OCI-LY3 (cell line): ENCODE results near the gene TOP3B.

ENCODE experiments used
- H2AFZ ChIP-seq: fragments of 200-600, 300-600 bp; shearing (Covaris generic); 2 replicates; pipeline ENCODE4 v1.6.0; 2014; ENCODE audit warnings: antibody characterized with exemption, low read depth, low read length
- H3K27ac ChIP-seq: fragments of 200-600, 300-600 bp; sonication (generic); 2 replicates; pipeline ENCODE4 v1.5.1; 2014; ENCODE audit warnings: mild to moderate bottlenecking, low read length, moderate library complexity, mixed read lengths
- H3K27me3 ChIP-seq: fragments of 200-600, 300-600 bp; sonication (generic); 2 replicates; pipeline ENCODE4 v1.6.1; 2014; ENCODE audit warnings: low read depth, low read length, mixed read lengths
- H3K36me3 ChIP-seq: fragments of 200-600, 300-600 bp; sonication (generic); replicated peaks from 2 replicates; pipeline ENCODE3; 2014; ENCODE audit warnings: low read depth, low read length, mixed read lengths
- H3K4me1 ChIP-seq: fragments of 300-600, 200-600 bp; sonication (generic); 2 replicates; pipeline ENCODE4 v1.6.1; 2014; ENCODE audit warnings: low read length, mixed read lengths
- H3K4me2 ChIP-seq: fragments of 200-600, 300-600 bp; sonication (generic); 2 replicates; pipeline ENCODE4 v1.6.1; 2014; ENCODE audit warnings: low read length, mixed read lengths
- H3K4me3 ChIP-seq: fragments of 300-600, 200-600 bp; sonication (generic); 2 replicates; pipeline ENCODE4 v1.5.1; 2014; ENCODE audit warnings: antibody characterized with exemption, mild to moderate bottlenecking, low read length, moderate library complexity
- H3K79me2 ChIP-seq: fragments of 300-600, 200-600 bp; shearing (Covaris generic); 2 replicates; pipeline ENCODE4 v1.6.1; 2014; ENCODE audit warnings: mild to moderate bottlenecking, low read length, mixed read lengths
- H3K9ac ChIP-seq: fragments of 300-600, 200-600 bp; shearing (Covaris generic); 2 replicates; pipeline ENCODE4 v1.6.0; 2014; ENCODE audit warnings: mild to moderate bottlenecking, low read length, moderate library complexity
- H3K9me3 ChIP-seq: fragments of 200-600, 300-600 bp; shearing (Covaris generic); 2 replicates; pipeline ENCODE4 v1.6.1; 2014; ENCODE audit warnings: low read length, mixed read lengths; ENCODE audit not compliant: insufficient read depth
- H4K20me1 ChIP-seq: fragments of 200-600, 300-600 bp; sonication (generic); 2 replicates; pipeline ENCODE4 v1.6.1; 2016; ENCODE audit warnings: low read length, mixed read lengths; ENCODE audit not compliant: insufficient read depth
- CTCF ChIP-seq: fragments of 200-600, 300-600 bp; sonication (generic); IDR thresholded peaks from 2 replicates; pipeline ENCODE4 v1.5.1; 2014; ENCODE audit warnings: antibody characterized with exemption, low read length, low read depth
- EZH2phosphoT487 ChIP-seq: fragments of 200-600 bp; shearing (Covaris generic); IDR thresholded peaks from 2 replicates; pipeline ENCODE4 v1.6.1; 2018; ENCODE audit warnings: antibody characterized with exemption, mixed run types, low read depth

The TOP3B gene

GRCh38 chr22:22027955-22028354, 45.4 kb upstream of the TOP3B start:
- Histone ChIP-seq H3K27ac (no peak overlapping the region), H3K9ac (no peak overlapping the region), H3K4me1 (peaks cover 83% of the 10 kb centered on the region), H3K79me2 (no peaks in the 10 kb centered on the region), H3K4me3 (no peak overlapping the region), H3K27me3 (no peaks in the 10 kb centered on the region), H3K4me2 (no peak overlapping the region), H3K36me3 (no peaks in the 10 kb centered on the region), H3K9me3 (no peaks in the 10 kb centered on the region), H4K20me1 (no peaks in the 10 kb centered on the region), H2AFZ (no peak overlapping the region)
- TF ChIP-seq CTCF, result no peak

GRCh38 chr22:22026157-22026831, 43.7 kb upstream of the TOP3B start:
- Histone ChIP-seq H3K4me3 (peak overlapping the region; percentile 71), H4K20me1 (no peaks in the 10 kb centered on the region), H3K27ac (peak overlapping the region; percentile 84), H3K4me2 (peak overlapping the region; percentile 87), H3K27me3 (no peaks in the 10 kb centered on the region), H2AFZ (peak overlapping the region; percentile 35; the same call in 1 of the 2 replicates), H3K79me2 (no peaks in the 10 kb centered on the region), H3K9me3 (no peaks in the 10 kb centered on the region), H3K4me1 (peaks cover 81% of the 10 kb centered on the region), H3K36me3 (no peaks in the 10 kb centered on the region), H3K9ac (peak overlapping the region; percentile 82)
- TF ChIP-seq CTCF, result no peak
- no peak for TF ChIP-seq EZH2phosphoT487

- Histone ChIP-seq H3K27me3 (no peaks in the 10 kb centered on the region), H3K36me3 (no peaks in the 10 kb centered on the region), H4K20me1 (no peaks in the 10 kb centered on the region), H3K4me2 (peak overlapping the region; percentile 87), H3K9ac (peak overlapping the region; percentile 82), H3K4me1 (peaks cover 73% of the 10 kb centered on the region), H3K9me3 (no peaks in the 10 kb centered on the region), H2AFZ (peak overlapping the region; percentile 35; the same call in 1 of the 2 replicates), H3K4me3 (peak overlapping the region; percentile 71), H3K79me2 (no peaks in the 10 kb centered on the region), H3K27ac (peak overlapping the region; percentile 84)
- TF ChIP-seq EZH2phosphoT487 (no peak), CTCF (no peak)
These were observed 43.0 kb upstream of the TOP3B start for GRCh38 chr22:22025320-22026156.

GRCh38 chr22:22024440-22024839, 41.9 kb upstream of the TOP3B start:
- Histone ChIP-seq H3K27me3 (no peaks in the 10 kb centered on the region), H3K4me3 (no peak overlapping the region), H3K27ac (no peak overlapping the region), H3K79me2 (no peaks in the 10 kb centered on the region), H3K4me2 (no peak overlapping the region), H2AFZ (no peak overlapping the region), H3K36me3 (no peaks in the 10 kb centered on the region), H3K9ac (no peak overlapping the region), H4K20me1 (no peaks in the 10 kb centered on the region), H3K9me3 (no peaks in the 10 kb centered on the region), H3K4me1 (peaks cover 63% of the 10 kb centered on the region)
- TF ChIP-seq CTCF (no peak), EZH2phosphoT487 (no peak)
